Mucosa of stomach (tissue), 1 donor: ENCODE data around the gene CRYZL1.

Experiments used
- H3K27me3 ChIP-seq: one replicate; pipeline ENCODE4 v1.7.0; 2013; ENCODE audit warnings: mild to moderate bottlenecking, low read length; ENCODE audit not compliant: control insufficient read depth, insufficient read depth
- H3K36me3 ChIP-seq: one replicate; pipeline ENCODE4 v1.7.0; 2013; ENCODE audit warnings: low read length; ENCODE audit not compliant: control insufficient read depth, insufficient read depth
- H3K4me1 ChIP-seq: one replicate; pipeline ENCODE4 v1.7.0; 2013; ENCODE audit warnings: mild to moderate bottlenecking, low read length; ENCODE audit not compliant: control insufficient read depth, insufficient read depth
- H3K4me3 ChIP-seq: one replicate; pipeline ENCODE4 v1.7.0; 2013; ENCODE audit warnings: low read length
- H3K9ac ChIP-seq: one replicate; pipeline ENCODE4 v1.7.0; 2013; ENCODE audit warnings: mild to moderate bottlenecking, low read length, moderate library complexity
- H3K9me3 ChIP-seq: one replicate; pipeline ENCODE4 v1.7.0; 2013; ENCODE audit warnings: mild to moderate bottlenecking, low read length, moderate library complexity; ENCODE audit not compliant: control insufficient read depth
- donor health status: Pancreatic carcinoma.

Gene CRYZL1

DNA sequence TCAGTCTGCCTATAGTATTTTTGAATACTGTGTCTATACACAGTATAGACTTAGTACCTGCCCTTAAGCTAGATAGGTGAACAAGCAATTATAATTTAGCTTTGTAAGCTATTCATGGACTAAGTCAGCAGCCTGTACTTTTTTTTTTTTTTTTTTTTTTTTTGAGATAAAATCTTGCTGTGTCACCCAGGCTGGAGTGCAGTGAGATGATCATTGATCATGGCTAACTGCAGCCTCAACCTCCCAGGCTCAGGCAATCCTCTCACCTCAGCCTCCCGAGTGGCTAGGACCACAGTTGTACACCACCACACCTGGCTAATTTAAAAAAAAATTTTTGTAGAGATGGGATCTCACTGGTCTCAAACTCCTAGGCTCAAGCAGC lies 18.0 kb upstream of the CRYZL1 start:
- H3K36me3 ChIP-seq: no peaks in the 10 kb centered on the region
- H3K9me3 ChIP-seq: no peaks in the 10 kb centered on the region
- no peaks in the 10 kb centered on the region for H3K27me3 ChIP-seq
- no peak overlapping the region for H3K4me3 ChIP-seq
- peaks cover 63% of the 10 kb centered on the region for H3K4me1 ChIP-seq
- no peak overlapping the region for H3K9ac ChIP-seq

DNA sequence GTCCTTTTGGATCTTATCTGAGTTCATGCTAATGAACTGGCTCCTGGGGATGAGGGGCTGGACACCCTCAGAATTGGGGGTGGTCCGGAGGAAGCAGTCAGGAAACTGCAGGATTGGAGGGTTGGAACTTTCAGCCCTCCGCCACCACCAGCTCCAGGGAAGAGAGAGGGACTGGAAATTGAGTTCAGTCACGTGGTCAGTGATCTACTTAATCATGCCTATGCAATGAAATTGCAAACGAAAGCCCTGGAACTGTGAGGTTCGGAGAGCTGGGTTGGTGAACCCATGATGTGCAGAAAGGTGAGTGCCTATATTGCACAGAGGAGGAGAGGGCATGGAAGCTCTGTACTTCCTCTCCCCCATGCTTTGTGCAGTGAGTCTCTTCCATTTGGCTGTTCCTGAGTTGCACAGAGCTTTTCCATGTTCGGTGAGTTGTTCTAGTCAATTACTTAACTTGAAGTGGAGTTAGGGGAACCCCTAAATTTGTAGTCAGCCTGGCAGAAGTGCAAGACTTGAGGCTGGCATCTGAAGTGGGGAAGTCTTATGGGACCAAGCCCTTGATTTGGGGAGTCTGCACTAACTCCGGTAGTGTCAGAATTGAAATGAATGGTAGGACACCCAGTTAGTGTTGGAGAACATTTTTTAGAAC lies 17.5 kb upstream of the CRYZL1 start:
- no peak overlapping the region for H3K4me3 ChIP-seq
- no peaks in the 10 kb centered on the region for H3K27me3 ChIP-seq
- H3K36me3 ChIP-seq: no peaks in the 10 kb centered on the region
- no peaks in the 10 kb centered on the region for H3K9me3 ChIP-seq
- peaks cover 63% of the 10 kb centered on the region for H3K4me1 ChIP-seq
- H3K9ac ChIP-seq: no peak overlapping the region

DNA sequence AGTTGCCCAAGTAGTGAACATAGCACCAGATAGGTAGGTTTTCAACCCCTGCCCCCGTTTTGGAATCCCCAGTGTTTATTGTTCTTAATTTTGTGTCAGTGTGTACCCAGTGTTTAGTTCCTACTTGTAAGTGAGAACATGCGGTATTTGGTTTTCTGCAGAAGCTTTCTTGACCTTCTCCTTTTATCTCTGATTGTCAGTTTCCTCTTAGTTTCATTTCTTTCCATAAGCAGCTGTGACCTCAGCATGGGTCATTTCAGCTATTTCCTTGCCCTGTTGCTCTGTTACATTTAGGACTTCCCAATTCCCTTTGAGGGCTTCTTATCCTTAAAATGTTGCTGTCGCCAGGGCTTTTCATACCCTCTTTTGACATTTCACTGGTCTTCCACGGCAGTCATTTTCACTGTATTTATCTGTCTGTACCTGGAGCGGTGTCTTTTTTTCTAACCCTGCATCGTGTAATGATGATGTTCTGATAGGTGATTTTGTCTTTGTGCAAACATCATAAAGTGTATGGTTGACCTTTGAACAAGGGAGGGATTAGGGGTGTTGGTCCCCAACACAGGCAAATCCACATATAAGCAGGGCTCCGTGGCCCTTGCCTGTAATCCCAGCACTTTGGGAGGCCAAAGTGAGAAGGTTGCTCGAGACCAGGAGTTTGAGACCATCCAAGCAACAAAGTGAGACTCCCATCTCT lies 15.7 kb upstream of the CRYZL1 start:
- Histone ChIP-seq H3K9me3 (no peaks in the 10 kb centered on the region), H3K36me3 (no peaks in the 10 kb centered on the region), H3K9ac (no peak overlapping the region), H3K27me3 (no peaks in the 10 kb centered on the region), H3K4me3 (no peak overlapping the region), H3K4me1 (peaks cover 51% of the 10 kb centered on the region)

DNA sequence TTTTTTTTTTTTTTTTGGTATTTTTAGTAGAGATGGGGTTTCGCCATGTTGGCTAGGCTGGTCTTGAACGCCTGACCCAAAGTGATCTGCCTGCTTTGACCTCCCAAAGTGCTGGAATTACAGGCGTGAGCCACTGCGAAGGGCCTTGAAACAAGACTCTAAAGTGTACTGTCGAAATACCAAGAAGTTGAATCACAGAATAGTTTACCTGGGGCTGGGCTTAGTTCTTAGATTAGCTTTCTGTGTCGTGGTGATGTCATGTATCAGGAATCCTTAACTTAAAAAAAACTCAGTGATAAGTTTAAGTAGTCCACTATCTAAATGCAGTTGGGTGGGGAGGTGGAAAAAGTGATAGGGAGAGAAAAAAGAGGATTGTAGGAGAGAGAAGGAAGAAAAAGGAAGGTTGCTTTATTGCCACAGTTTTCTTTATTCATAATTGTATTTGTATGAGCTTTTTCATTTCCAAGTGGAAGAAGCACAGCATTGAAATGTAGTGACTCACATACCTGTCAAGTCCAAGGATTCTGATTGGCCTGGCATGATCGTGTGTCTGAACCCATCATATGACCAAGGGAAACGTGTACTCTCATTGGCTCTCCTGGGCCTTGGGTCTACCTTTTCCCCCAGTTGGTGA lies 14.2 kb upstream of the CRYZL1 start:
- H3K9ac ChIP-seq: no peak overlapping the region
- H3K9me3 ChIP-seq: no peaks in the 10 kb centered on the region
- H3K27me3 ChIP-seq: no peaks in the 10 kb centered on the region
- no peak overlapping the region for H3K4me3 ChIP-seq
- peaks cover 50% of the 10 kb centered on the region for H3K4me1 ChIP-seq
- H3K36me3 ChIP-seq: no peaks in the 10 kb centered on the region

DNA sequence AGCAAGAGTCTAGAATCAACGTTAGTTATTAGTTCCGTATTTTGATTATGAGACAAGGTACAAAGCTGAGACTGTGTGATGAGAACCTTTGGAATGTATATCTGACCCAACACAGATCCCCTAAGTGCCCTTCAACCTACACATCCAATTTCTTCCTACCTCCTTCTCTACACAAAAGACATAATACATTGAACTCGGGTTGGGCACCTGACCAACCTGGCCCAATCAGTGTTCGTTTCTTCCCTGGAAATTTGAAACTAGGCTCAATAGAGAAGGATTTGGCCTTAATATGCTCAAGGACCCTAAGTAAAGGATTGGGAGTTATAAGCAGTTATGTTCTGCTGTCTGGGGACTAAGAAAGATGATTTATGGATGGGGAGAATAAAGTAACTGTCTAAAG lies 12.9 kb upstream of the CRYZL1 start:
- no peak overlapping the region for H3K9ac ChIP-seq
- peaks cover 52% of the 10 kb centered on the region for H3K4me1 ChIP-seq
- no peaks in the 10 kb centered on the region for H3K27me3 ChIP-seq
- no peak overlapping the region for H3K4me3 ChIP-seq
- H3K36me3 ChIP-seq: no peaks in the 10 kb centered on the region
- no peaks in the 10 kb centered on the region for H3K9me3 ChIP-seq

DNA sequence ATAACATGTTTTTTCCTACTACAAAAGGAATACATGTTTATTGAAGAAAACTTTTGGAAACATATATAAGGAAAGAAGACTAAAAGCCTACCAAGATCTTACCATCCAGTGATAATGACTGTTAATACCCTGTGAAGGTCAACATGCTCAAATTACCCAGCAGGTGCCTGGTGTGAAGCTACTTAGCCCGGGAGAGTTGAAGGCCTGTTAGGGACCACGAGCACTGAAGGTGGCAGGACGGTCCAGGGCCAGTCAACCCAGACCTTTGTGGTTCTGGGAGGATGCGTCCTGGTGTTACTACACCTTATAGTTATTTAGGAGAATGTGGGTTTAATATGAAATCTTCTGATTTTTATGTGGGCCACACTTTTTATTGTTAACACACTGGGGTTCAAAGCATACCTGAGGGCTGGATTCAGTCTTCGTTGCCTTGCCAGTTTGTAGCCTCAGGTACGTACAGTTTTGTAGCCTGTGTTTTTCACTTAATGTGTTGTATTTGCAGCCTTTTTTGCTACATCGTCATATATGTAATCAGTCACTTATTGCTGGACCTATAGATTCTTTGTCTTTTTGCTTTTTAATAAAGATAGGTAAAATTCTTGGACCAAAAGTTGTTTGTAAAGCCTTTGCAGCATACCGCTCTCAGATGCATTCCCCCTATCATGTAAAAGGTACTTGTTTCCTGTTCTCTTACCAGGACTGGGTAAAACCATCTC lies 10.6 kb upstream of the CRYZL1 start:
- H3K9me3 ChIP-seq: no peaks in the 10 kb centered on the region
- H3K36me3 ChIP-seq: no peaks in the 10 kb centered on the region
- no peak overlapping the region for H3K9ac ChIP-seq
- H3K4me1 ChIP-seq: peaks cover 45% of the 10 kb centered on the region
- H3K4me3 ChIP-seq: no peak overlapping the region
- no peaks in the 10 kb centered on the region for H3K27me3 ChIP-seq

DNA sequence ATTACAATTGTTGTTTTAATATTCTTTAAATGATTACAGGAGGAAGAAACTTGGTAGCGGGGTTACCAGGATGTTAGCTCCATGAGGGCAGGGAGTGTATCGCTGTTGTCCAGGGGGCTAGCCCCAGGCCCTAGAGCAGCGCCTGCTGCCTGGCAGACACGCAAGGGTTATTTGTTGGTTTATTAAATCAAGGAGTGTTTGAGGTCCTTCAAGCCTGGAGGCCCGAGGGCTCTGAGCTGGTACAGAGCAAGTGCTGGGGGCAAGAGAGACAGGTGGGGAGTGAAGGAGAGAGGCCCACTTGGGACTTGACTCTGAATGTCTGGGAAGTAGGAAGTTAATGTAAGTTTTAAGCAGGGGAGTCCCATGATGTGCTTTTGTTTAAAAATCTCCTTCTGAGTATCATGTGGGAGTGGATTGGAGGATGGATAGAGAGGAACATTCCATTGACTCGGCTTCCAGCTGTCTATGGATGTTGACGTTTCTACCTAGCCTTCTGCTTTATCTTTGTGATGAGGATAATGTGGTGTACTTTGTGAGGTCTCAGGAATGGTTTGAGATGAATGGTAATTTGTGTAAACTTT lies 9.5 kb upstream of the CRYZL1 start:
- Histone ChIP-seq H3K9me3 (no peaks in the 10 kb centered on the region), H3K27me3 (no peaks in the 10 kb centered on the region), H3K9ac (no peak overlapping the region), H3K4me1 (peaks cover 36% of the 10 kb centered on the region), H3K36me3 (no peaks in the 10 kb centered on the region), H3K4me3 (no peak overlapping the region)

DNA sequence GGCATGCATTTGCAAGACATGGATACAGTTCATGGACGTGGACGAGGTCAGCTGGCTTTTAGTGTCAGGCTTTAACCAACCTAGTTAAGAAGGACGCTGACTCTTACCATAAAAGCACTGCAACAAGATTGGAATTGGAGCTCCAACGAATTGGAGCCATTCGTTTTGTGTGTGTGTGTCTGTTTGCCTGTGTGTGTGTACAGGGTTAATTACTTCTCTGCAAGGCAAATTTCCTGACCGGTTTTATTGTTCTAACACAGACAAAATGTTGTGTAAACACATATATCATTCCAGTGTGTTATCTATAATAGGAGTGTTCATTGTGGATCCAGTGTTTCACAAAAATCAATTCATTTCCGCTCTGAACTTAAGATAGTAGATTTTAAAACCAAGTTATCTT lies 8.7 kb upstream of the CRYZL1 start:
- Histone ChIP-seq H3K9ac (no peak overlapping the region), H3K27me3 (no peaks in the 10 kb centered on the region), H3K4me3 (no peak overlapping the region), H3K9me3 (no peaks in the 10 kb centered on the region), H3K4me1 (peaks cover 28% of the 10 kb centered on the region), H3K36me3 (no peaks in the 10 kb centered on the region)

DNA sequence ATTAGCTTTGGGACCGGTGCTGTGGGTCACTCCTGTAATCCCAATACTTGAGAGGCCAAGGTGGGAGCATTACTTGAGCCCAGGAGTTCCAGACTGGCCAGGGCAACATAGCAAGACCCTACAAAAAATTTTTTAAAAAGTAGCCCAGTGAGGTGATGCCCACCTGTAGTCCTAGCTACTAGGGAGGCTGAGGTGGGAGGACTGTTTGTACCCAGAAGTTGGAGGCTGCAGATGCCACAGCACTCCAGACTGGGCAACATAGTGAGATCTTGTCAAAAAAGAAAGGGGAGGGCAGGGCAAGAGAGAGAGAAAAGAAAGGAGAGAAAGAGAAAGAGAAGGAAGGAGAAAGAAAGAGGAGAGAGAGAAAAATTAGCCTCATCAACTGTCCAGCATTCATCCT lies 7.0 kb upstream of the CRYZL1 start:
- Histone ChIP-seq H3K9me3 (no peaks in the 10 kb centered on the region), H3K27me3 (no peaks in the 10 kb centered on the region), H3K4me3 (no peak overlapping the region), H3K9ac (no peak overlapping the region), H3K36me3 (no peaks in the 10 kb centered on the region), H3K4me1 (peaks cover 41% of the 10 kb centered on the region)

DNA sequence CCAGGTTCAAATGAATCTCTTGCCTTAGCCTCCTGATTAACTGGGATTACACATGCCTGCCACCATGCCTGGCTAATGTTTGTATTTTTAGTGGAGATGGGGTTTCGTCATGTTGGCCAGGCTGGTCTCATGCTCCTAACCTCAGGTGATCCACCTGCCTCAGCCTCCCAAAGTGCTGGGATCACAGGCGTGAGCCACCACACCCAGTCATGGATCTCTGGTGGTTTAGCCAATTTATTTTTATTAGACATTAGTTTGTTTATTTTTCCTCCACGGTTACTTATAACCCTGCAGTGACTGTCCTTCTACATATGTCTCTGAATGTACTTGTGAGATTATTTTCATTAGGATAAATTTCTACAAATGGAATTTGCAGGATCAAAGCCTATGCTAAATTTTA lies 6.0 kb upstream of the CRYZL1 start:
- no peaks in the 10 kb centered on the region for H3K27me3 ChIP-seq
- no peak overlapping the region for H3K9ac ChIP-seq
- H3K4me3 ChIP-seq: no peak overlapping the region
- H3K9me3 ChIP-seq: no peaks in the 10 kb centered on the region
- H3K36me3 ChIP-seq: no peaks in the 10 kb centered on the region
- H3K4me1 ChIP-seq: peaks cover 41% of the 10 kb centered on the region

DNA sequence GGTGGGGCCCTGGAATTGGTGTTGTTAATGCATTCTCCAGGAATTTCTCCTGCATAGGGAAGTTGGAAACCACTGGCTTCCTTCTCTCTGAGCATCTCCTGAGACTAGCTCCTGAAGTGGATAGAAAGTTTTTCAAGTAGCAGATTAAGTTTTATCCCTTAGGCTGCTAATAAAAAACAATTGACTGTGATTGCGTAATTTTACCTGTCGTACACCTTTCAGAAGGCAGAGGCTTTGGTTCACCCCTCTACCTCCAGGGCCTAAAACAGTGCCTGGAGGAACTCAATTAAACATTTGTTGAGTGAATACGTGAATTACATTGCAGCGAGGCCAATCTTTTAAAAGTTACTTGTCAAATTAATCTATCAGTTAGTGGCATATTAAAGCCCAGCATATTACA lies 4.2 kb upstream of the CRYZL1 start:
- peaks cover 35% of the 10 kb centered on the region for H3K4me1 ChIP-seq
- H3K9ac ChIP-seq: no peak overlapping the region
- no peaks in the 10 kb centered on the region for H3K27me3 ChIP-seq
- H3K36me3 ChIP-seq: no peaks in the 10 kb centered on the region
- H3K4me3 ChIP-seq: no peak overlapping the region
- no peaks in the 10 kb centered on the region for H3K9me3 ChIP-seq
